Activated naive CD4-positive, alpha-beta T cell treated with anti-CD3 and anti-CD28 coated beads, Interleukin-2, amount 50 U/mL, for 72 hours (primary cell): ENCODE results near the gene APCS. TPM values are rescaled to one million over a fixed set of nuclear protein-coding genes. Genes with fewer than 3 reads are reported as not detected.
A peak's percentile ranks its signal among the peaks of the same experiment; 100 is the strongest.

Experiments used
- ATAC-seq, 2 donors: fragments of 150-1000 bp; cut with Tn5 transposase; 2 replicates each; pipeline ENCODE4 v1.10.0; 2021; ENCODE audit warnings: mild to moderate bottlenecking in 2 of 2, moderate library complexity in 2 of 2
- DNase-seq, 2 donors: peaks; one replicate each; pipeline ENCODE4 v3.0.0; 2021 to 2022; ENCODE audit warnings: low spot score in 2 of 2
- H3K27ac Mint-ChIP-seq, 2 donors: one replicate each; pipeline ENCODE4 v1.8.0; 2022; ENCODE audit warnings: mild to moderate bottlenecking in 2 of 2, mixed read lengths in 2 of 2
- H3K36me3 Mint-ChIP-seq, 2 donors: one replicate each; pipeline ENCODE4 v1.8.0; 2022; ENCODE audit warnings: mixed read lengths in 2 of 2
- H3K9me3 Mint-ChIP-seq, 2 donors: one replicate each; pipeline ENCODE4 v1.8.0; 2022; ENCODE audit warnings: mixed read lengths in 2 of 2
- total RNA-seq, 2 donors: library from RNA; stranded (reverse); gene quantifications; one replicate each; pipeline ENCODE4 v1.2.3, GENCODE V29; 2022

Gene APCS
- not detected for total RNA-seq

- ATAC-seq (no peak), DNase-seq (no peak)
- H3K9me3 Mint-ChIP-seq = peaks cover 0 to 4% of the 10 kb centered on the region in 2 donors
- no peaks in the 10 kb centered on the region for H3K36me3 Mint-ChIP-seq
- no peak within 1 kb of the TSS for H3K27ac Mint-ChIP-seq
These were observed at the start of gene APCS for GRCh38 chr1:159587461-159587951. Gene APCS (plus strand): TSS chr1:159587826. CDS start chr1:159587922, 96 bp downstream.

- Mint-ChIP-seq H3K36me3 (no peaks in the 10 kb centered on the region), H3K9me3 (no peaks in the 10 kb centered on the region), H3K27ac (no peak overlapping the region)
- no peak for ATAC-seq
- DNase-seq = no peak
These were observed 39.5 kb upstream of the APCS start for GRCh38 chr1:159548126-159548525.

- Mint-ChIP-seq H3K36me3 (peaks cover 0 to 5% of the 10 kb centered on the region in 2 donors), H3K9me3 (peaks cover 0 to 5% of the 10 kb centered on the region in 2 donors), H3K27ac (no peak overlapping the region)
- no peak for DNase-seq
- ATAC-seq = no peak
These were observed 33.4 kb upstream of the APCS start for GRCh38 chr1:159554261-159554660.

DNA sequence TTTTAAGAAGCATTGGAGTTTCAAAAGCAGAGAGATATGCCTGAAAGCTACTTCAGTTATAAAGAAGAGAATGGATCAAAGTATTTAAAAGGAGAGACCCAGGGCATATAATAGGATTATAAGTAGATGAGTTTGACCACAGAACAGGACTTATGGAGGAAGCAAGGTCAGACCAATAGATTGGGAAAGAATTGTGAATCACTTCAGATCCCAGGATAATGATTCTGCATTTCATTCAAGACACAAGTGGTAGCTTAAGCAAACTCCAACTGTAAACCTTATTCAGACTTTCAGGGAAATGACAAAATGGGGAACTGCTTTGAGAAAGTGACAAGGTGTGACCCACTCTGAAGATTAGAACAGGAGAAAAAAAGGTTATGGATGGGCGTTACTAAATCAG lies 32.9 kb upstream of the APCS start:
- H3K9me3 Mint-ChIP-seq = peaks cover 0 to 5% of the 10 kb centered on the region in 2 donors
- peaks cover 0 to 5% of the 10 kb centered on the region in 2 donors for H3K36me3 Mint-ChIP-seq
- no peak for DNase-seq
- no peak overlapping the region for H3K27ac Mint-ChIP-seq
- ATAC-seq = no peak

DNA sequence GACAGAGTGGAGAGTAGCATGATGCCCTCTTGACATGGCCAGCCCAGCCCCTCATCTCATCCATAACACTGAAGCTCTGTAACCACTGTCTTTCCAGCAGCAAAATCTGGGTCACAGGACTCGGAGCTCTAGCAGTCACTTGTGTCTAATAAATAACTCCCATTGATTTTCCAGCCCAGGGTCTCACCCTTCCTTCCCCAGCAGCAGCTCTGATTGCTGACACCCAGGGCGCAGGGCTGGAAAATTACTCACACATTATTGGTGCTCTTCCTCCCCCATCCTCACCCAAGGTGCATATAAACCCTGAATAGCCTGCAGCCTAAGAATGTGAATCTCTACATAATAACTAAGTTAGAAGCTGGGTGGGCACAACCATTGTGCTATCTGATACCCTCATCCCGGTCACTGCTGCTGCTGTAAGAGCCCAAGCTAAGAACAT lies 30.7 kb upstream of the APCS start:
- no peak overlapping the region for H3K27ac Mint-ChIP-seq
- peaks cover 0 to 5% of the 10 kb centered on the region in 2 donors for H3K36me3 Mint-ChIP-seq
- ATAC-seq (no peak), DNase-seq (no peak)
- peaks cover 0 to 5% of the 10 kb centered on the region in 2 donors for H3K9me3 Mint-ChIP-seq

DNA sequence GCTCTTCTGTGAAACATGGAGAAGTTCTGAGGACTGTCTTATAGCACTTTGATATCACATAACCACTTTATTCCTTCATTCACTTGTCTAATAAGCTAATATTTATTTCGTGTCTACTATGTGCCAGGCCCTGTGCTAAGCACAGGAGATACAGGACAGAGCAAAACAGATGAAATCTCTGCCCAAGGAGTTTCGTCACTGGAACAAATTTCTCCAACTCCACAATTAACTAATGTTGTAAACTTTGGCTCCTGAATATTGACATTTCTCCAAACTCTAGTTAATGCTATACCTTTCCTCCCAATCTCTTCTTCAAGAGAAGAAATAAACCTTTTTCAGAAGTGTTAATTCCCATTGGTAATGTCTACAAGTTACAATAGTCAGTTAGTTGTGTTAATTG lies 27.0 kb upstream of the APCS start:
- Mint-ChIP-seq H3K36me3 (no peaks in the 10 kb centered on the region), H3K9me3 (no peaks in the 10 kb centered on the region), H3K27ac (no peak overlapping the region)
- DNase-seq = no peak
- ATAC-seq = no peak

DNA sequence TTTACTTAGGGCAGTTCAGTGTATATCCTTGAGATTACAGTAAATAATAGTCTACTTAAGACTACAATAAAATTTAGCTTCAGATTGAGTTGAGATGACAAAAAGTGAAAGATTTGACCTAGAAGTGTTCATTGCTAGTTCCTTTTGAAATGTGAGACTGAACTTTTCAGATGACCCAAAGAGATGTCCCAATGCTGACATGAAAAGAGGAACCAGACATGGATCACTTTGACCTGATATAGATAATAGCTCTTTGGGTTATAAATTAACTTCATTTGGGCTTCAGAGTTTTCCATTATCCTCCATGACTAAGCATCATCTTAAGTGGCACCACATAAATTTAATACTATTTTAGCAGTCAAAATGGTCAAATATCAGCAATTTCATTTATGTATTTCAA lies 26.1 kb upstream of the APCS start:
- DNase-seq (no peak), ATAC-seq (no peak)
- Mint-ChIP-seq H3K36me3 (no peaks in the 10 kb centered on the region), H3K27ac (no peak overlapping the region), H3K9me3 (no peaks in the 10 kb centered on the region)

DNA sequence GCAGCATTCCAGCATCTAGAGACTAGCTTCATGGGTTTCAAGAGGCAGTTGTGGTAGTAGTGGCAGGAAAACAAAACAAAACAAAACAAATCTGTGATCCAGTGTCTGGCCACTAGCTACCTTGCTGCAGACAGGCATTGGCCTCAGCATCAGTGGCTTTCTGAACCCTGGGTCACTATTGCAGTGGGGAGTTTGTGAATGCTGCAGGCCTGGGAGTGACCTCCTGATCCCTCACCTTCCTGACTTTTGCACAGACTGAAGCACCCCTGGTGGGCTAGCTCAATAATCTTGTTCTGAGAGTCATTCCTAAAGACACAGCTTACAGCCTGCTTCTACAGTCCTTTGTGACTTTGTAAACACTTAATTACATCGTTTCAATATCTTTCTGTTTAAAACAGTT lies 24.9 kb upstream of the APCS start:
- no peaks in the 10 kb centered on the region for H3K9me3 Mint-ChIP-seq
- no peaks in the 10 kb centered on the region for H3K36me3 Mint-ChIP-seq
- H3K27ac Mint-ChIP-seq = no peak overlapping the region
- ATAC-seq = no peak
- no peak for DNase-seq

- no peak for ATAC-seq
- Mint-ChIP-seq H3K9me3 (no peaks in the 10 kb centered on the region), H3K27ac (no peak overlapping the region), H3K36me3 (no peaks in the 10 kb centered on the region)
- DNase-seq = no peak
These were observed 10.2 kb upstream of the APCS start for GRCh38 chr1:159577446-159577845.

DNA sequence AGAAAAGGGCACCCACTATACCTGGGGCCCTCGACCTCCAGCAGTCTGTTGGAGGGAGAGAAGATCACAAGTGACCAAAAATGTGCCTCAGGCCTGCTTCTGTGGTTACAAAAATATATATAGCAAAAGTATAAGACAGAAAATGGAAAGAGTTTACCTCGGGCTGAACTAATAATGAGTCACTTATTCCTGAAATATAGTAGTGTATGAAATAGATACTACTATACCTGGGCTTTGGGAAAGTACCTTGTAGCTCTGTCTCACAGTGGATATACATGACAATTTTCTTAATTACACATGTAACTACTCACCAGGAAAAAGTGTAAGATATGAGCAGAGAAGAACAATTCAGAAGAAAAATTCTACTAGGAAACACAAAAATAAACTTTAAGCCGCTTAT lies 7.3 kb upstream of the APCS start:
- peak in 1 of 2 donors; percentile 58 for ATAC-seq
- H3K27ac Mint-ChIP-seq = no peak overlapping the region
- no peaks in the 10 kb centered on the region for H3K9me3 Mint-ChIP-seq
- no peak for DNase-seq
- no peaks in the 10 kb centered on the region for H3K36me3 Mint-ChIP-seq

DNA sequence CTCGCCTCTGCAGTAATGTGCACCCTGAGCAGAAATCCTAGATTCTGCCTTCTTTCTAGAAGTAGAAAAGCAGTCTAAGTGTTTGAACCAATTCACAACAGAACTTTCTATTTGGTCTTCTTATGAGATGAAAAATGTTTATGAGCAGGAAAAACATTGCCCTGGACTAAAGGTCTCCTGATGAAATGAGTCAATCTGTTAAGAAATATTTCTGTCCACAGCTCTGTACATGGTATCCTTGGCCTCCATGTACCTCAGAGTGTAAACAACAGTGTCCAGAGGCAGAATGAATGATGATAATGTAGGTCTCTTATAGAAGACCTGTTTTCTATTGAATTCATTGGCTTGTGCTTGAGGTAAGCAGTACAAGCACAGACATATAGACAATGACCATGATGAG lies 6.2 kb upstream of the APCS start:
- H3K27ac Mint-ChIP-seq = no peak overlapping the region
- ATAC-seq (no peak), DNase-seq (no peak)
- no peaks in the 10 kb centered on the region for H3K36me3 Mint-ChIP-seq
- no peaks in the 10 kb centered on the region for H3K9me3 Mint-ChIP-seq

DNA sequence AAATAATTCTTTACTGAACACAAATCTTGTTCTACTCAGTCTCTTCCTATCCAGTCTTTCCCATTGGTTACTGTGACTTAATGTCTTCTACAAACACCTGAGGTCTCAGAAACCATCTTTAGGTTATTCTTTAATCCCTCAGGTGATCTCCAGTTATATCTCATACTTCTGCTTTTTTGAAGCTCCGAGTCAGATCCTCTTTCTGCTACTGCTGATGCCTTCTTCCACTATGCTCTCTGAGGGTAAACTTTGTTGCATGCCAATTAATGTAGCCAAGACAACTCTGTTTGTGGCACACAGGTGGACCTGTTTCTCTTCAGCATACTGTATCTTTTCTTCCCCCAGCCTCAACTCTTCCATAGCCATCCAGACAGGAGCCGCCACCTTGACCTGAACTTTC lies 3.1 kb upstream of the APCS start:
- H3K36me3 Mint-ChIP-seq = no peaks in the 10 kb centered on the region
- no peak overlapping the region for H3K27ac Mint-ChIP-seq
- ATAC-seq (no peak), DNase-seq (no peak)
- no peaks in the 10 kb centered on the region for H3K9me3 Mint-ChIP-seq

GRCh38 chr1:159591981-159592380 lies 4.4 kb downstream of the APCS start:
- Mint-ChIP-seq H3K36me3 (no peaks in the 10 kb centered on the region), H3K27ac (no peak overlapping the region), H3K9me3 (peaks cover 0 to 4% of the 10 kb centered on the region in 2 donors)
- no peak for ATAC-seq
- DNase-seq = no peak

GRCh38 chr1:159594625-159595405 lies 7.2 kb downstream of the APCS start:
- no peak overlapping the region for H3K27ac Mint-ChIP-seq
- H3K36me3 Mint-ChIP-seq = no peaks in the 10 kb centered on the region
- DNase-seq = no peak
- H3K9me3 Mint-ChIP-seq = peaks cover 0 to 12% of the 10 kb centered on the region in 2 donors
- no peak for ATAC-seq

GRCh38 chr1:159598196-159598595 lies 10.6 kb downstream of the APCS start:
- Mint-ChIP-seq H3K36me3 (no peaks in the 10 kb centered on the region), H3K27ac (no peak overlapping the region), H3K9me3 (peaks cover 0 to 7% of the 10 kb centered on the region in 2 donors)
- ATAC-seq = no peak
- DNase-seq = no peak

DNA sequence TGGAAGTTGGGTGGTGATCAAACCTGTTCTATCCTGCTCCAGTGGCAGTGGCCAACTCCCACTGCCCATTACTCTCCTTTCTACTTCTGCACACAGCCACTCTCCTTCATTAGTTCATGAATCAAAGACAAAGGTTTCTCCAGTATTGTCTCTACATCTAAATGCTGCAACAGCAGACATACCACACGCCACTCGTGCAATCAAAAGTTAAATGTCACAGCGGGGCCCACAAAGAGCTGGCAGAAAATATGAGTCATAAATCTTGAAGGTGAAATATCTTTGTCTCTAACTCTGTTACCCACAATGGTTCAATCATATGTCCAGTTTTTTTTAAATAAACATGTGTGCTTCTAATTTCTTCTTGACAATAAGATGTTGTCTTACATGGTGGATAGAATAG lies 13.3 kb downstream of the APCS start:
- ATAC-seq = no peak
- DNase-seq = no peak
- no peak overlapping the region for H3K27ac Mint-ChIP-seq
- peaks cover 0 to 7% of the 10 kb centered on the region in 2 donors for H3K36me3 Mint-ChIP-seq
- H3K9me3 Mint-ChIP-seq = peaks cover 0 to 7% of the 10 kb centered on the region in 2 donors

DNA sequence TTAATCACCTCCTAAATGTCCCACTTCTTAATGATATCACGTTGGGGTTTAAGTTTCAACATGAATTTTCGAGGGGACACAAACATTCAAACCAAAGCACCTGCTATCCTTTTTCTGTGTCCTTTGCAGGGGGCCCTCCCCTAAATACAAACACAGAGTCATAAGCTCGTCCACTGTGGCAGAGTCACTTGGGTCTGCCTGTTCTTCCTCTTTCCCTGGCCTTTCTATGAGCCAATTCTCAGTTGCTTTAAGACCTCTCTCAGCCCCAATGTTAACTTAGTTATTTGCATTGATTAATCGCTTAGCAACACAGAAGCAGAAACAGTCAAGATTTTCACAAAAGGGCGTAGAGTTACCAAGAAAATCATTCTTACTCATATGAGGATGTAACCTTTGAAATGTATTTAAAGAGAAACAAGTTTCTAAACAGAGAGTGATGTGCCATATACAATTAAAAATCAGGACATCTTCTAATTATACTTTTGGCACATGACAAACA lies 14.9 kb downstream of the APCS start:
- no peak for DNase-seq
- ATAC-seq = no peak
- H3K9me3 Mint-ChIP-seq = peaks cover 0 to 3% of the 10 kb centered on the region in 2 donors
- H3K27ac Mint-ChIP-seq = no peak overlapping the region
- peaks cover 0 to 7% of the 10 kb centered on the region in 2 donors for H3K36me3 Mint-ChIP-seq
